Adrenal gland (tissue), 12 donors: Measurements from ENCODE around the gene DZIP3. TPM values are rescaled to one million over a fixed set of nuclear protein-coding genes. Genes with fewer than 3 reads are reported as not detected.

Source experiments
- DNase-seq, 7 donors: peaks; one replicate each; pipeline ENCODE4 v3.0.0-alpha.2; 2019 to 2020
- H3K27ac ChIP-seq, 5 donors: fragments of 200-600 bp; sonication (generic) in 4 of 5; 1 replicate in 3 of 5; 2 replicates in 2 of 5; pipeline versions ENCODE4 v1.5.1 to v1.8.0; 2016 to 2020; ENCODE audit warnings: mild to moderate bottlenecking in 1 of 5
- H3K27me3 ChIP-seq: fragments of 200-600 bp; 2 replicates; pipeline ENCODE4 v1.8.0; 2021
- H3K36me3 ChIP-seq, 2 donors: fragments of 200-600 bp; replicated peaks in 1 of 2; 1 replicate in 1 of 2; 2 replicates in 1 of 2; pipeline versions ENCODE4 v1.5.1 to v1.8.0; 2018 to 2022
- H3K4me1 ChIP-seq, 2 donors: fragments of 200-600 bp; replicated peaks in 1 of 2; 1 replicate in 1 of 2; 2 replicates in 1 of 2; pipeline versions ENCODE4 v1.5.1 to v1.8.0; 2018 to 2021
- H3K4me3 ChIP-seq, 4 donors: fragments of 200-600 bp; sonication (generic) in 3 of 4; one replicate each; pipeline ENCODE4 v1.5.1; 2016 to 2018
- H3K9me3 ChIP-seq, 3 donors: fragments of 200-600 bp; sonication (generic) in 1 of 3; replicated peaks in 1 of 3; 1 replicate in 2 of 3; 2 replicates in 1 of 3; pipeline versions ENCODE4 v1.5.1 to v1.8.0; 2016 to 2021
- CTCF ChIP-seq, 6 experiments: fragments of 450-650 bp in 4 of 6; fragments of 200-600 bp in 2 of 6; sonication (generic) in 1 of 6; IDR thresholded peaks; 1 replicate in 5 of 6; 2 replicates in 1 of 6; pipeline versions ENCODE4 v1.5.1 to v1.8.0; 2016 to 2021; ENCODE audit warnings: antibody characterized with exemption in 6 of 6, mild to moderate bottlenecking in 2 of 6, moderate library complexity in 1 of 6
- POLR2A ChIP-seq, 2 donors: fragments of 450-650 bp; IDR thresholded peaks; one replicate each; pipeline ENCODE4 v1.6.1; 2017; ENCODE audit warnings: antibody characterized with exemption in 2 of 2, mild to moderate bottlenecking in 2 of 2, moderate library complexity in 1 of 2
- WGBS, 4 donors: extraction: QIAGEN DNeasy Blood & Tissue Kit in 2 of 4; methylation state at CpG; one replicate each; pipeline versions ENCODE4 v1.1.5 to v1.1.7; 2013 to 2017; 5-methylcytosine and 5-hydroxymethylcytosine counted together
- intact Hi-C, 2 donors: fragments of 100-400 bp; cut with DNase I; formaldehyde crosslinking; loops; one replicate each; pipeline versions ENCODE4 v1.14.1 to v1.15.0; 2022 to 2023
- polyA plus RNA-seq, 3 donors: library from polyadenylated mRNA; stranded (reverse); fragments of 200-250 nt in 2 of 3; fragments of 350-450 nt in 1 of 3; fragmentation: Illumina TruSeq in 1 of 3; extraction: RNeasy Lipid Tissue Mini Kit (QIAGEN cat#74804) in 1 of 3; gene quantifications; one replicate each; pipeline ENCODE4 v1.2.3, GENCODE V29; 2013 to 2014
- total RNA-seq, 9 donors: library from RNA; depleted of rRNA in 4 of 9; stranded (reverse); fragments of >200 nt in 4 of 9; fragments of 120-200 nt in 1 of 9; fragmentation: NEBNext Ultra II Directional in 1 of 9; extraction: Animal tissue kit (Norgen Biotek cat#: 25700) in 1 of 9; gene quantifications; one replicate each; pipeline versions ENCODE4 v1.1.0 to v1.2.4, GENCODE V29; 2013 to 2023
- donor health status: healthy with polysubstance abuse.
- donor health status: Bipolar disorder and iron deficiency.
- donor health status: DM: yes; HTN: yes; CAD: no.
- donor health status: DM: no; HTN: no; CAD: no.
- donor health status: DM: no; HTN: no; CAD: no.
- donor health status: DM: yes; HTN: yes; CAD: no.

Gene DZIP3
- total and polyA plus RNA-seq, 12 donors, result 8.9 to 39.3 (median 14.7) TPM

- no peaks in the 10 kb centered on the region for H3K9me3 ChIP-seq
- H3K4me1 ChIP-seq, result no peaks in the 10 kb centered on the region
- no peaks in the 10 kb centered on the region for H3K27me3 ChIP-seq
- H3K36me3 ChIP-seq, result no peaks in the 10 kb centered on the region
- DNase-seq, result peak in 5 of 7 donors; percentile 23 to 32 (median 27)
- WGBS, 4 donors, result 10 to 17% (median 14%) methylated on average over 6 of the region's 6 CpGs
- peak overlapping the region in 1 of 4 donors; percentile 29 for H3K4me3 ChIP-seq
- H3K27ac ChIP-seq, result no peak overlapping the region
- intact Hi-C loops, result loop anchor here (5.0 to 10.0 kb wide), 2 partner anchors 253 to 255 kb away; no protein-coding TSS in a partner anchor
- peak; percentile 70 to 93 (median 81) for TF ChIP-seq CTCF (IDR thresholded peaks at IDR 0.05)
- no peak for TF ChIP-seq POLR2A (IDR thresholded peaks at IDR 0.05)
Measured at GRCh38 chr3:108662142-108662738, 72.7 kb downstream of the DZIP3 start.

GRCh38 chr3:108664266-108664665 is 74.7 kb downstream of the DZIP3 start:
- Histone ChIP-seq H3K36me3 (no peaks in the 10 kb centered on the region), H3K4me1 (no peaks in the 10 kb centered on the region), H3K27me3 (no peaks in the 10 kb centered on the region), H3K9me3 (no peaks in the 10 kb centered on the region), H3K4me3 (no peak overlapping the region), H3K27ac (no peak overlapping the region)
- DNase-seq, result no peak
- no peak for TF ChIP-seq POLR2A (IDR thresholded peaks at IDR 0.05)
- no peak for TF ChIP-seq CTCF (IDR thresholded peaks at IDR 0.05)
- 93 to 100% (median 96%) methylated on average over 1 of the region's 1 CpG for WGBS, 4 donors
- intact Hi-C loops, result loop anchor here (5.0 to 10.0 kb wide), 2 partner anchors 251 to 253 kb away; no protein-coding TSS in a partner anchor

- DNase-seq, result no peak
- Histone ChIP-seq H3K36me3 (no peaks in the 10 kb centered on the region), H3K4me1 (no peaks in the 10 kb centered on the region), H3K27me3 (no peaks in the 10 kb centered on the region), H3K9me3 (no peaks in the 10 kb centered on the region), H3K27ac (no peak overlapping the region), H3K4me3 (no peak overlapping the region)
- no peak for TF ChIP-seq CTCF (IDR thresholded peaks at IDR 0.05)
- no peak for TF ChIP-seq POLR2A (IDR thresholded peaks at IDR 0.05)
- 0% methylated on average over 1 of the region's 1 CpG for WGBS, 4 donors
- intact Hi-C loops, result loop anchor here in 1 of 2 donors (10.0 kb wide), 1 partner anchor 247 kb away; no protein-coding TSS in a partner anchor
Measured at GRCh38 chr3:108667312-108667711, 77.8 kb downstream of the DZIP3 start.

- no peak for TF ChIP-seq POLR2A (IDR thresholded peaks at IDR 0.05)
- no peak for TF ChIP-seq CTCF (IDR thresholded peaks at IDR 0.05)
- H3K36me3 ChIP-seq, result no peaks in the 10 kb centered on the region
- no peaks in the 10 kb centered on the region for H3K4me1 ChIP-seq
- intact Hi-C loops, result loop anchor here in 1 of 2 donors (10.0 kb wide), 1 partner anchor 246 kb away; no protein-coding TSS in a partner anchor
- no peak for DNase-seq
- no peaks in the 10 kb centered on the region for H3K27me3 ChIP-seq
- no peaks in the 10 kb centered on the region for H3K9me3 ChIP-seq
- no peak overlapping the region for H3K27ac ChIP-seq
- H3K4me3 ChIP-seq, result no peak overlapping the region
Measured at GRCh38 chr3:108669208-108669607, 79.7 kb downstream of the DZIP3 start.
